ENCODE data around the gene PLPP4.

DNA sequence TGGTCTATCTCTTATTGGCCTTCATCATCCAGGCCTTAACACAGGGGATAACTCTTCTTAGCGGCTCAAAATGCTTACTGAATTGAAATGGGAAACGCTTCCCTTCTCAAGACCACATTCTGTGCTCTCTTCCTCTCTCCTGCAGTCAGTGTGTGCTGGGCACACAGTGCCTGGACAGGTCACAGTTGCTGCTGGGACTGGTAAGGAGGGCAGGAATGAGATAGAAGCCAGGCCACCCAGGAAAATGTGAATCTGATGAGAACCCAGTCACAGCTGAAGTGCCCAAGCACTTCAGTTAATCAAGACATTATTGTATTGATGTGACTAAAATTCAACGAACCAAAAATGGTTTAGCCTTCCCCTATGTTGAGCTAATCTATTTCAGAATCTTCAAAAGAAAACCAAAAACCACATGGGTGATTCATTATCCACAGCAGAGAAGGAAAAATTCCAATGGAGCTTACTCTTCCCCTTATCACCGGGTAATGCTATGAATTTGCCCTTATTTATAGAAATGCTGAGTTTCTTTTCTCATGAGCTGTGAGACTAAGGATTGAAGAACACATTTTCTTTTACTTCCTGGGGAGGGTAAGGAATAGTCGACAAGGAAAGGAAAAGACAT is 41.2 kb upstream of the PLPP4 start:
- TF ChIP-seq ZSCAN29 (CRISPR knock-in tag; conservative IDR thresholded peaks at IDR 0.05) (no peak), ZBTB40 (IDR thresholded peaks at IDR 0.05) (no peak), ZBTB40 (CRISPR knock-in tag; IDR thresholded peaks at IDR 0.05) (no peak), DPF2 (CRISPR knock-in tag; IDR thresholded peaks at IDR 0.05; ENCODE audit: borderline replicate concordance, low read depth) (no peak), MLLT10 (CRISPR knock-in tag; IDR thresholded peaks at IDR 0.05) (no peak), TOE1 (CRISPR knock-in tag; IDR thresholded peaks at IDR 0.05) (no peak), AFF4 (CRISPR knock-in tag; IDR thresholded peaks at IDR 0.05) (no peak), TCF12 (IDR thresholded peaks at IDR 0.05) (no peak), TCF12 (CRISPR knock-in tag; IDR thresholded peaks at IDR 0.05) (no peak), ZNF557 (CRISPR knock-in tag; IDR thresholded peaks at IDR 0.05) (no peak), NR2C2 (CRISPR knock-in tag; IDR thresholded peaks at IDR 0.05; ENCODE audit: borderline replicate concordance) (no peak), SUZ12 (IDR thresholded peaks at IDR 0.05; ENCODE audit: low read depth, low read length) (no peak), JUN (CRISPR knock-in tag; IDR thresholded peaks at IDR 0.05) (no peak), POLR2A (IDR thresholded peaks at IDR 0.05; ENCODE audit: insufficient read depth in 1 of 2, low read depth in 2 of 2, low read length in 2 of 2) (no peak)
- TF ChIP-seq, protein P1, sequence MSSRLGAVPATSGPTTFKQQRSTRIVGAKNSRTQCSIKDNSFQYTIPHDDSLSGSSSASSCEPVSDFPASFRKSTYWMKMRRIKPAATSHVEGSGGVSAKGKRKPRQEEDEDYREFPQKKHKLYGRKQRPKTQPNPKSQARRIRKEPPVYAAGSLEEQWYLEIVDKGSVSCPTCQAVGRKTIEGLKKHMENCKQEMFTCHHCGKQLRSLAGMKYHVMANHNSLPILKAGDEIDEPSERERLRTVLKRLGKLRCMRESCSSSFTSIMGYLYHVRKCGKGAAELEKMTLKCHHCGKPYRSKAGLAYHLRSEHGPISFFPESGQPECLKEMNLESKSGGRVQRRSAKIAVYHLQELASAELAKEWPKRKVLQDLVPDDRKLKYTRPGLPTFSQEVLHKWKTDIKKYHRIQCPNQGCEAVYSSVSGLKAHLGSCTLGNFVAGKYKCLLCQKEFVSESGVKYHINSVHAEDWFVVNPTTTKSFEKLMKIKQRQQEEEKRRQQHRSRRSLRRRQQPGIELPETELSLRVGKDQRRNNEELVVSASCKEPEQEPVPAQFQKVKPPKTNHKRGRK (CRISPR knock-in tag; IDR thresholded peaks at IDR 0.05) = no peak

Data from HepG2 (cell line).